ENCODE results near the gene GLP2R.
"Not testable (repeated sequence)": the region's sequence is repeated elsewhere in the genome, so short reads cannot be mapped to it uniquely, and the experiment has no call there.

The GLP2R gene, protein sequence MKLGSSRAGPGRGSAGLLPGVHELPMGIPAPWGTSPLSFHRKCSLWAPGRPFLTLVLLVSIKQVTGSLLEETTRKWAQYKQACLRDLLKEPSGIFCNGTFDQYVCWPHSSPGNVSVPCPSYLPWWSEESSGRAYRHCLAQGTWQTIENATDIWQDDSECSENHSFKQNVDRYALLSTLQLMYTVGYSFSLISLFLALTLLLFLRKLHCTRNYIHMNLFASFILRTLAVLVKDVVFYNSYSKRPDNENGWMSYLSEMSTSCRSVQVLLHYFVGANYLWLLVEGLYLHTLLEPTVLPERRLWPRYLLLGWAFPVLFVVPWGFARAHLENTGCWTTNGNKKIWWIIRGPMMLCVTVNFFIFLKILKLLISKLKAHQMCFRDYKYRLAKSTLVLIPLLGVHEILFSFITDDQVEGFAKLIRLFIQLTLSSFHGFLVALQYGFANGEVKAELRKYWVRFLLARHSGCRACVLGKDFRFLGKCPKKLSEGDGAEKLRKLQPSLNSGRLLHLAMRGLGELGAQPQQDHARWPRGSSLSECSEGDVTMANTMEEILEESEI

DNA sequence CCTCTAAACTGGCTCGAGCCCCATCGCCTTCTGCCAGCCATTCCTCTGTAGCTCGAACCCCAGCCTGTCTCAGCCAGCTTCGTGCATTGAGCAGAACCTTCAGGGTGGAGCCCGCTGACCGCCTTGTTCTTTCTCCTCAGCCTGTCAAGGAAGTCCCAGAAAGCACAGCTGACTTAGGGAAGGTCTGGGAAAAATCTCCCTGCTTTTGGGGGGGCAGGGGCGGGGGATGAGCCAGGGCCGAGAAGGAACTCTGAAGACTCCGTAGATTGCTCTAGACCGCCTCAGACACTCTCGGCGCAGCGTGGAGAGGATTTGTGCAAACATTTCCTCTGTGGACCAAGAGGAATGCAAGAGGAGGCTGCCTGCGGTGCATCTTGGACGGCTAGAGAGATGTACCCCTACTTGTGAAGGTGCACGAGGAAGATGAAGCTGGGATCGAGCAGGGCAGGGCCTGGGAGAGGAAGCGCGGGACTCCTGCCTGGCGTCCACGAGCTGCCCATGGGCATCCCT lies at the start of gene GLP2R:
Gene GLP2R (plus strand): TSS at position 284 of the 510 bp plus-strand sequence. CDS start 140 bp downstream, at position 424.
- no peak for DNase-seq

DNA sequence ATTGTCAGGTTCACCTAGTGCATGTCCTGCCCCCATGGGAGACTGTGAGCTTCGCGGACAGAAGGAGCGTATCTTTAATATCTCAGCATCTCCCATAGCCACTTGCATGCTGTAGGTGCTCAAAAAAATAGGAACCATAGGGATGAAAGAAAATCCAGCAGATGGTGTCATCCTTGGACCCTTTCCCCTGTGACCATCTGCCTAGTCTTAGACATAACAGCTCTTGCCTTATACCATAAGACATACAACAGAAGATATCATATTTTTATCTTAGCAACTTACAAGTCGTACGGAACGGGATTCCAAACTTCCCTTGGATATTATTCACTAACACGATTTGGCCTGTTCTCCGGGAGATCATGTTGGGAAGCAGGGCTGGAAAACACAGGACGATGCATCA lies 48.8 kb upstream of the GLP2R start:
- no peak for DNase-seq

DNA sequence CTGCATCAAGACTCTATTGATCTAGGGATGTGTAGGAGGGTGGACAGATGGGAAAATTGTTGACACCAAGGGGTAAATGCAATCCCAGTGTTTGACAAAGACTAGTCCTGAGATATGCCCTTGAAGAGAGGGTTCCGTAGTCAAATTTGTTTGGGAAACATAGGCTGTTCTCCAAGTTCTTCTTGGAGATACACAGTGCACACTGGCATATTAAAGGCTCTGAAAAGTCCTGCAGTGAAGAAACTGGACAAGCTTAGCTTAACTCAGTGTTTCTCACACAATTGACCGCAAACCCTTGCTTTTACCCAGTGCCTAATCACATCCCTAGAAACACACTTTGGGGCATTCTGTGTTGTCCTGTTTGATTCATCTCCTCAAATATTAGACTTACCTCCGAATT lies 45.2 kb upstream of the GLP2R start:
- DNase-seq = no peak

DNA sequence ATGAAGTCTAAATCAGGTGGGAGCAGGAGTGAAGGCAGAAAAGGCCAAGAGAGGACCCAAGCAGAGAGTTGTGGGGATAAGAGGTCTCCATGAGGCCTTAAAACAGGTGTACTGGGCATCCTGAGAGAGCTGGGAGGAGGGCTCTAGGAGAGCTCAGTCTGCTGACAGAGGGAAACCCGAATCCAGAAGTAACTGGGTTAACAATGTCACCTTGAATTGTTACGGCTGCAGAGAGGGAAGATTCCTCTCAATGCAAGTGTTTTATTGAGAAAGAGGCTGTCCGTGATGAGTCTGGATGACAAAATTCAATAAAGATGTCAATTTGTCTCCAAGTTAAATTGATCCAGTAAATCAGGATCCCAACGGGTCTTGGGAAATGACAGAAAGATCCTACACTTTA lies 42.7 kb upstream of the GLP2R start:
- no peak for DNase-seq

DNA sequence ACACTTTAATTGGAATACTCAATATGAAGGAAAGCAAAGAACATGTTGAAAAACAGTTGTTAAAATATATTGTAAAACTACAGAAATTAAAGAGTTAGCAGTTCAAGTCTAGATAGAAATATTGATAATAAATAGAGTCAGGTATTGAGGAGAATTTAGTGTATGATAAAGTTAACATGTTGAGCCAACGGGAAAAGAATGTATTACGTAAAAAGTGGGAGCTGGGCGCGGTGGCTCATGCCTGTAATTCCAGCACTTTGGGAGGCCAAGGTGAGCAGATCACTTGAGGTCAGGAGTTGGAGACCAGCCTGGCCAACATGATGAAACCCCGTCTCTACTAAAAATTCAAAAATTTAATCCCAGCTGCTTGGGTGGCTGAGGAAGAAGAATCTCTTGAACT lies 42.3 kb upstream of the GLP2R start:
- not testable (repeated sequence) for DNase-seq

DNA sequence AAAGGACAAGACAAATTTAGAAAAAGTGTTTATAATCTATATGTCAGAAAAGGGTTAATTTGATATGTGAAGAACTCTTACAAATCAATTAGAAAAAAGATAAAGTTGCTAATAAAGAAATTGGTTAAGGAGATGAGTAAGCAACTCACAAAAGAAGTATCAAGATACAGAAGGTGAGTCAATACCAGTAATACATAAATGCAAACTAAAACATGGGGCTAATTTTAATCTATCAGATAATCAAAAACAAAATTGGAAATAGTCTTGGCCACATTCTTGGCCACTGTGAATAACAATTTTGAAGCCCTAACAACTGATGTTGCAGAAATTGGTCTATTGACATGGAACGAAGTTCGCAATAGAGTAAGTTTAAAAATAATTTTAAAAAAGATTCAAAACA lies 41.2 kb upstream of the GLP2R start:
- no peak for DNase-seq

DNA sequence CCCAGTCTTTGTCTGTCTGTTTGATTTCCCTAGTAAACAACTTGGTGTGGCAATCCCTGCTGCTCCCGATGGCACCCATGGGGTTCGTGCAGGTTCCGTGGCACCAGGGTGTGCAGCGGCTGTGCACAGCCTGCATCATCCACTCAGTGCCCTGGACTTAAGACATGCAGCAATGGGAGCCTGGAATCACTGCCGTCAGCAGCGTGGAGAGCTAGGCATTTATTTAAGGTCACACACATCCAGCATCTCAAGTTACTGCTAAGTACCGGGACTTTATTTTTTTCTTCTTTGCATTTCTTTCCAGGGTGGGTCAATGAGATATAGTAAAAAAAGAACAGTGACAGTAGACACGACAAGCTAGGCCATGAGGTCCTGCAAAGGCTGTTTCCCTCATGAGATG lies 37.1 kb upstream of the GLP2R start:
- DNase-seq = no peak

DNA sequence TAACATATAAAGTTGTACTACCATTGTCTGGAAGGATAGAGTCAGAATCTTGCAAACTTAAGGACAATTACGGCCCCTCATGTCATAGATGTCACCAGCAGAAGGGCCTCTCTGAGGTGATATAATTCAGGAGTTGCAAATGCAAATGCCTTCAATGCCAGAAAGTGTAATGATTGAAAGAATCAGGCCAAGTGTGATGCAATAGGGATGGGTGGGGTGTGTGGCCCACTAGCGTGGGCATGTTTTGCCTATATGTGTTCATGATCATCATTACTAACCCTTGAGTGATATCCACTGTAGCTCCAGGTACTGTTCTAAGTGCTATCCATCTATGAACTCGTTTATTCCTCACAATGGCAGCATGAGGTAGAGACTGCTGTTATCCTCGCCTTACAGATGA lies 35.4 kb upstream of the GLP2R start:
- DNase-seq = no peak

DNA sequence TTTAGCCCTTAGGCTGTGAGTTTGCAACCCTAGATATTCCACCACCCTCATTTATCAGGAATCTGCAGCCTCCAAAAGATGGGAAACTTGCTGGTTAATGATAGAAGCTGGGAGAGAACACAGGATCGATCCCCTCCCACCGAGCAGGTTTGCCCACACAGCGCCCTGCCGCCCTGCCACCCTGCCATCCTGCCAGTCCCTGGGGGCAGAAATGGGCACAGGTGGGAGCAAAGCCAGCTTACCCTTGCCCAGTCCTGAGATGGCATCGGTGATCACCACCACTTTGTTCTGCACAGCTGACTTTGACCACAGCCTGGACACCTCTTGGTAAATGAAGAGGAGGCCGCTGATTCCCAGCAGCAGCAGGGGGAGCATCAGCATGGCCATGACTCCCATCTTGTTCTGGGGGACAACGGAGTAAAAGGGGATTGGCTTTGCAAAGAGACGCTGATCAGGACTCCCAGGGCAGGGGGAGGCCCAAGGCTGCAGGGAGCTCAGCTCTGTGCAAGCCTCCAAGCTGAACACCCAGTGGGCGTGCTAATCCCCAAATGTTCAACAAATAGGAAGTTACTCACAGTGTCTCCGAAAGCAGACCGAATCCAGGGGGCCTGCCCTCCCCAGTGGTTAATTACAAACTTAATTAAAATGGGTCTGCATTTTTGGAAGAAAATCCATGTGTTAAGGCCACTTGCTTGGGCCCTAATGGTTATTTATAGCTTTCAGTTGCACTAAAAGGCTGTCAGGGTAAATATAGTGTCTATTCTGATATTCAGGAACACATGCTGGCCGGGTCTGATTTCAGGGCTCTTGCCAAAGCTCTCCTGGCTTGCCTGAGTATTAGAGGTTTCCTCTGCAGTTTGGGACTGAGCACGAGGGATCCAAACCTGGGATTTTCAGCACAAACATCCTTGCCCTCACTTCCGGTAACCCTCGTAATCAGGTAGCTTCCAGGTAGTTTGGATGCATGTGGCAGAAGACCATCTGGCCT lies 34.5 kb upstream of the GLP2R start, which contains the start of gene DHRS7C:
Gene DHRS7C (minus strand): TSS at position 704 of the 988 bp plus-strand sequence. CDS start 308 bp downstream, at position 396.
- DNase-seq = no peak

DNA sequence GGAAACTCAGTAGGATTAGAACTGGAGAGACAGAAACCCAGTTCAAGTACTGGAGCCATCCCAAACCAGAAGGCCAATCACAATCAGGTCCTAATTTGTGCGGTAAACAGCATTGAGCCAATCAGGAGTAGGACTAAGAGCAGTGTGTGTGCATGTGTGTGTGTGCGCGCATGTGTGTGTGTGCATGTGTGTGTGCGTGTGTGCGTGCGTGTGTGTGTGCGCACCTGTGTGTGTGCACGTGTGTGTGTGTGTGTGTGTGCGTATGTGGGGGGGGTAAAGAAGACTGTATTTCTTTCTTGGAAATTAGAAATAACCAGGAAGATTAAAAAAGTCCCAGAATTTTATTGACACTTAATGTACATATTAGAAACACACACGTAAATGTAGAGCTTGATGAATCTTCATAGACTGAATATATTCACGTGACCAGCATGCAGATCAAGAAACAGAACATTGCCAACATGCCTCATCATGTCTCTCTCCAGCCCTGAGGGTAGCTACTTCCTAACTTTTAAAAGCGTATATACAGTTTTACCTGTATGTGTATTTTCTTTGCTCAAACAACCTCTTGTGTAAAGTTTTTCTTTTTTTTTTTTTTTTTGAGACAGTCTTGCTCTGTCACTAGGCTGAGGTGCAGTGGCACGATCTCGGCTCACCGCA lies 33.4 kb upstream of the GLP2R start:
- DNase-seq = no peak

DNA sequence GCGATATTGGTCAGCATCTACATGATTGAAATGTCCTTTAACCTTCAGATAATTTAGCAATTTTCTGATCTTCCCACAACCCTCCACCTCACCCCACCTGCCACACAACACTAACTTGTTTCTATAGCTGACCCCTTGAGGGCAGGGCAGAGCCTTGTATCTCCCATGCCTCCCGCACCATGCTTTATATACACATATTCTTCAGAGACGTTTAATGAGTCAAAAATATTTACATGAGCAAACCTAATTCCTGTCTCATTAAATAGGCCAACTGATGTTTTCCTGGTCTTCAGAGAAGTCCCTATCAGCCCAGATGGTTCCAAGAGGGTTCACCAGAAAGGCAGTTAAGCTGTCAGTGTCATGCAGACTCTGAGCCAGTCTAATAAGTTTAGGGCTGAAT lies 27.7 kb upstream of the GLP2R start:
- DNase-seq = no peak

DNA sequence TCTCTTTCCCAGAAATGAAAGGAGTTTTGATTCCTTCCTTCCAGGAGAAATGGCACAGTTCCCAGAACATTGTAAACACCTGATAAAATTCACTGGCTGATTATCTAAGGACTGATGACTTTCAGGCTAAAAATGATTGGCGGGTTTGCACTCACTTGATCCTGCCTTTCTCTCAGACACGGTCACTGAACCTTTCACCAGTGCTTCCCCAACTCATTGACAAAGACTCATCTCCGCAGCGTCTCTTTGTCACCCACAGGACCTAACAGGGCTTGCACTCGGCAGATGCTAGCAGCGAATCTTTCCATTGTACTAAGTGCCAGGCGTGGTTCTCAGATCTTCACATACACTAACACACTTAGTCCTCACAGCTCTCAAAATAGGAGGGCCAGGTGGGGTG lies 27.0 kb upstream of the GLP2R start:
- DNase-seq = no peak

DNA sequence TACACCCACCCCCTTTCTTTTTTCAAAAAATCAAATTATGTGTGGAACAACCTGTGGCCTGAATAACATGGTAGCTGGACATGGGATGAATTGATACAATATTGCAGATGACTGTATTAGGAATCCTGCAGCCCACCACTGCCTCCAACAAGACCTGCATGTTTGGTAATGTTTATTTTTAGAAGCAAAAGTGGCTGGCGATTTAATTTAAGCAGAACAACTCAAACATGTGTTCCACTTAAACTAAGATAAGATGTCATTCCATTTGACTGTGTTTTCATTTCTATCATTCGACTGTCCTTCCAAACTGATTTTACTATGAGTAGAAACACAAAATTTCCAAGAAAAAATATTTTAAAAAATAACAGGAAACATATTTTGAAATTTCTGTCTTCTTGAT lies 24.2 kb upstream of the GLP2R start:
- DNase-seq = no peak

DNA sequence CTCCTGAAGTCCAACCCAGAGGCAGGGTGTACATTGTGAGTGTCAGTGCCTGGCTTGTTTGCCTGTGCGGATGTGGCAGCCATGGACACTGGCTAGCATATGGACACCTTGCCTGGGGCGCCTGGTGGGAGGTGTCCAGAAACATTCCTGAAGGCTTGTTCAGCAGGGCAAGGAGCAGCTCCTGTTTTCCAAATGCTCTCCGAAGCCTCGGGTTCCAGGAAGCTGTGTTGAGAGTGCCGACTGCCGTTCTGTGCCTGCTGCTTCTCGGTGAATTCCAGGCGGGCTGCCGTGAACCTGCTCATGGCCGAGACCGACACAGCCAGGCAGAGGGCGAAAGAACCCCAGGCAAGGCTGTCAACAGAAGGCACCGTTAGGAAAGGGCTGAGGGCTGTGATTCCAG lies 23.4 kb upstream of the GLP2R start:
- no peak for DNase-seq

DNA sequence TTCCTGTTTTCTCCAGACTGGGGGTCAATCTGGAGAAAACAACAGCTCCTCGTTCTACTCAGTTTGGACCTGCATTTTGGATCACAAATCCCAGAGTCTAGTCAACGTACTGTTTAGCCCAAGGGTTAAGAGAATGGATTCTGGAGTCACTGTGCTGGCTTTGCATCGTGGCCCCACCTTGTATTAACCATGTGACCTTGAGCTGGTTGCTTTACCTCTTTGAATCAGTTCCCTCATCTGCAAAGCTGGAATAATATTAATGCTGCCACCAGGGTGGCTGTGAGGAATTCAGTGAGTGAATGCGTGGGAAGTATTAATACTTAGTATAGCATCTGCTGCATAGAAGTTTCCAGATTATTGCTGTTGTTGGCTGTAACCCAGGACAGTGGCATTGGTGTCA lies 23.0 kb upstream of the GLP2R start:
- no peak for DNase-seq

DNA sequence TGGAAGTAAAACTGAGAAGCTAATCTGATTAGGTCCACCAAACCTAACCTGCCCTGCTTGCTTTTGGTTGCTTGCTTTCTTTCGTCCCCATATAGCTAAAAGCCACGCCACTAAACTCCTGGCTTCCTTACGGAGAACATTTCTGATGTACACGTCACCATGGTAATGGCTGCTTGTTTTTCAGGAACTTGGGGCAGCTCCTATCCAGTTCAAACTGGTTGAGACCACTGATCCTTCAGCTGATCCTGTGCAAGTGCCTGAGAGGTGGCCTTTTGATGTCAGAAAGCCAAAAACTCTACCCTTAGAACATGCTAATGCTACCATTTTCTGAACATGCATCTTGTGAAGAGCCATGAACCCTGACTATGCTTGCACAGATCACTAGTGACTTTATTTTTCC lies 20.0 kb upstream of the GLP2R start:
- DNase-seq = no peak

DNA sequence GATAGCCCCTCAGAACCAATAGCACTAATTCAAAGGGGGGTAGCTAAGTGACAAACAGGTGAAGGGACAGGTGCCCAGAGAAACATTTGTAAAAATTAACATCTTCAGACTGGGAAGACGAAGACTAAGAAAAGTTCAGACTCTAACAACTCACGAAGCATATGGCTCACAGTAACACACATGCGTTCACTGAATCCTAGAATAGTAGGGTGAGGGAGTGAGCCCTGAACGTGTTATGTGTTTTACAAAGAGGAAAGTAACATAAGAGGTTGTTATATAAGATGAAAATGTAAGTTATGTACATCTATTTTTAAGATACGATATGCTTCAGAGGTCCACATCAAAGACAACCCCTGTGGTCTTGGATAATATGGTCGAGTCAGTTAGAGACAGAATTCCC lies 19.0 kb upstream of the GLP2R start:
- DNase-seq = no peak

DNA sequence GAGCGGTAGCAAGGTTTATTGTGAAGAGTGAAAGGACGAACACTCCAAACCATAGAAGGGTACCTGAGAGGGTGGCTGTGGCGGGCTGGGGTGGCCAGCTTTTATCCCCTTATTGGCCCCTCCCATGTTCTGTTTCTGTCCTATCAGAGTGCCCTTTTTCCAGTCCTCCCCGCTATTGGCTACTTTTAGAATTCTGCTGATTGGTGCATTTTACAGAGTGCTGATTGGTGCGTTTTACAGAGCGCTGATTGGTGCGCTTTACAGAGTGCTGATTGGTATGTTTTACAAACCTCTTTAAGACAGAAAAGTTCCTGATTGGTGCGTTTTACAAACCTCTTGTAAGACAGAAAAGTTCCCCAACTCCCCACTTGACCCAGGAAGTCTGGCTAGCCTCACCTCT lies 16.3 kb upstream of the GLP2R start:
- DNase-seq = no peak

DNA sequence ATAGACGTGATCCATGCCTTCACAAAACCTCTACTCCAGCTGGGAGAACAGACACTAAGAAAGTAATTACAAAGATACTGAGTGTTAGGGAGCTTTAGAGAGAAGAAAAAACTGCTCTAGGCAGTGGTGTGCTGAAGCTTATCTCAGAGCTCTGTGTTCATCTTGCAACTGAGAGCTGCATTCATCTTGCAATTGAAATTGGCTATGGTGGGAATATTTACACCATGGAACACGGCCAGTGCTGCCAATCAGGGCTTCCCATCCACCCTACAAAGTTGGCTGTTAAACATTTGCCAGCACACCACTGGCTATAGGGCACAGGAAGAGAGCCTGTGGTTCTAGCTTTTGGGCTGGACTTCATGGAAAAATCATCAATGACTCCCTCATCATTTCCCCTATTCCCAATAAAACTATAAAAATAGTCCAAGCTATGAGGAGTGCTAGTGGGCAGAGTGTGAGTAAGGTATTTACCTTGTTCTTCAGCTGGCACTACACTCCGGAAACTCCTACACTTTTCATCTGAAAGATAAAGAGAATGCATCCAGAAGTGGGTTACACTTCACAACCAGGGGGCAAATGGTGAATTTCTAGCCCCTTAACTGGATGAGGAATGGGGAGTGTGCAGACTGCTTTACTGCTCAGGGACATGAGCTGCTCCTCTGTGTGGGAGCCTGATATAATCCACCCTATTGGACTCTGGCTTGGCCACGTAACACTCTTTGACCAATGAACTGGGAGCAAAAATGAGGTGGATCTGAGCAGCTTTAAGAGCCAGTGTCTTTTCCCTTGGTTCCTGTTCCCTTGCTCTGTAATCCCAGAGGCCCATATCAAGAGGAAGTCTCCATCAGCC lies 15.4 kb upstream of the GLP2R start:
- DNase-seq = no peak

DNA sequence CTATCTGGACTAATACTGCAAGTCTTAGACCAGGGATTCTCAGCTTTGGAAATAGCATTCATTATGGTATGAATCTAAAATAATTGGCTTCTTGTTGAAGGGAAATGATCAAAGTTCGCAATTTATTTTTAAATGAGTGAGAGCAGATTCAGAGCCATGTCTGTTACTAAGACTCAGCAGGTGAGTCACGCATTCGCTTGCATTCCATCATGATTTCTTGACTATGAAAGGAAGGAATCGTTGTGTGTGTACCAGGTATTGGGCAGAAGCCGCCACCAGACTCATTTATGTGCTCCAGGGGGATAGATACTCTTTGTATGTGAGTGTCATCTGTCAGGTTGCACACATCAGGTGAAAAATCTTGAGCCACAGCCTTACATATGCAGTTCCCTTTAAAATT lies 14.6 kb upstream of the GLP2R start:
- DNase-seq = no peak

DNA sequence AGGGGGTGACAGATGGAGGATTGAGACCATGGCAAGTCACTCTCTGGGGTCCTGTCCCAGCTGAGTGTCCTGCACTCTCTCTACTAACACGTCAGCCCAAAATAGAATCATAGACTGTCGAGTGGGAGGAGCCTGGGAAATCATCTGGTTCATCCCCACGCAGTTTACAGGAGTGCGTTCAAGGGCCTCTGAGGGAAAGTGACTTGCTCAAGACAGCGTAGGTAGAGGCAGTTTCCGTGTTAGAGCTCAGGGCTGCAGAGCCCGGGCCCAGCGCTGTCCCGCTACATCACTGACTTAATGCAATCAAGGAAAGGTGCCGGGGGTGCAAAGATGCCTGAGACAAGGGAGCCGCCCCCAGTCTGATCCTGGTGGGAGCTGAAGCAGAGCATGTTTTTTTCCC lies 14.2 kb upstream of the GLP2R start:
- no peak for DNase-seq

DNA sequence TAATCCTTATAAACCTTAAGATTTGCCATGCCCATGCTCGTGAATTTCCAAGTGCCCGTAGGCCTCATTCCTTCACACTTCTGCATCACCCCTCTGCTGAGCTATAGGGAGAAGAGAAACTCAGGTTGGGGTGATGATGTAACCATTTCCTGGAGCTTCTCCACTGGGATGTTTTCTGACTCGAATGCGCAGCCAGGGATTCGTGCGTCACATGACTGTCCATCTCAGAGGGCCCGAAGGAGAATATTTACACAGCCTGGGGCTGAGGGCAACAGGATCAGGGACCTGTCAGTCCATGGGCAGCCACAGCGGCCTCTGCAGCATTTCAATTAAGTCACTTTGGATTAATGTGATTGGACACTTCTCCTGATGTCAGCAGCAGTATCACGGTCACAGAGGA lies 12.6 kb upstream of the GLP2R start:
- no peak for DNase-seq

All from DMS79 treated with DMSO at 0.1 percent for 48 hours (cell line).